ENCODE data around the gene KCNT2.

Gene KCNT2

DNA sequence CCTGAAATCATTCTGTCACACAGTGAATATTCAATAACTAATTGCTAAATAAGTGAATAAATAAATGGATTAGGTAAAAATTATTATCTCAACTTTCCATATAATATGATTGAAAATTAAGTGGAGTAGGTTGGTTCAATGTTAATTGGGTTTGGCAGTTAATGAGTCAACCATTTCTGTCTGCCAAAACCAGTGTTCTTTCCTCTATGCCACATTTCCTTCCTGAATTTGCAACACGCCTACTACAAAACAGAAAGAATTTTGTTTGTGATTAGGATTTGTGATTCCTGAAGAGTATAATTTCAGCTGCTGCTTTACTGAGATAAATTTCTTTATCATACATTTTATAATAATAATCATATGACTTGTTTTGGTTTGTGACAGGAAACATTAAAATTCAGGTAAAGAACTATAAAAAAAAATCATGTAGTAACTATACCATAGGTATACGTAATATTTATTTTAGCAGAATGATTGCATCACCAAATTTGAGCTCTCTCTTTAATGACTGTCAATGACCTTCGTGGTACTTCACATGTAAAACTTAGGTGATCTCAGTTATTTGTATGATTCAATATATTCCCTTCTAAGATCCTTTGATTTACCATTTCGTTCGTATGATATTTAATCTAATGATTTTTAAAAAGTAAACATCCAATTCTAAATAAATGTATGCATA lies 241.3 kb downstream of the KCNT2 start:
- TF ChIP-seq, protein P1, sequence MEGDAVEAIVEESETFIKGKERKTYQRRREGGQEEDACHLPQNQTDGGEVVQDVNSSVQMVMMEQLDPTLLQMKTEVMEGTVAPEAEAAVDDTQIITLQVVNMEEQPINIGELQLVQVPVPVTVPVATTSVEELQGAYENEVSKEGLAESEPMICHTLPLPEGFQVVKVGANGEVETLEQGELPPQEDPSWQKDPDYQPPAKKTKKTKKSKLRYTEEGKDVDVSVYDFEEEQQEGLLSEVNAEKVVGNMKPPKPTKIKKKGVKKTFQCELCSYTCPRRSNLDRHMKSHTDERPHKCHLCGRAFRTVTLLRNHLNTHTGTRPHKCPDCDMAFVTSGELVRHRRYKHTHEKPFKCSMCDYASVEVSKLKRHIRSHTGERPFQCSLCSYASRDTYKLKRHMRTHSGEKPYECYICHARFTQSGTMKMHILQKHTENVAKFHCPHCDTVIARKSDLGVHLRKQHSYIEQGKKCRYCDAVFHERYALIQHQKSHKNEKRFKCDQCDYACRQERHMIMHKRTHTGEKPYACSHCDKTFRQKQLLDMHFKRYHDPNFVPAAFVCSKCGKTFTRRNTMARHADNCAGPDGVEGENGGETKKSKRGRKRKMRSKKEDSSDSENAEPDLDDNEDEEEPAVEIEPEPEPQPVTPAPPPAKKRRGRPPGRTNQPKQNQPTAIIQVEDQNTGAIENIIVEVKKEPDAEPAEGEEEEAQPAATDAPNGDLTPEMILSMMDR (IDR thresholded peaks at IDR 0.05; ENCODE audit: extremely low read depth, insufficient read depth, missing control alignments) = no peak
- DNase-seq (ENCODE audit: low spot score) = no peak
- in situ Hi-C loops (cut with MboI; ENCODE audit: low pct_unique_long_range_greater_than_20kb, low sequenced_read_pairs, unreplicated experiment) = no loop called here

DNA sequence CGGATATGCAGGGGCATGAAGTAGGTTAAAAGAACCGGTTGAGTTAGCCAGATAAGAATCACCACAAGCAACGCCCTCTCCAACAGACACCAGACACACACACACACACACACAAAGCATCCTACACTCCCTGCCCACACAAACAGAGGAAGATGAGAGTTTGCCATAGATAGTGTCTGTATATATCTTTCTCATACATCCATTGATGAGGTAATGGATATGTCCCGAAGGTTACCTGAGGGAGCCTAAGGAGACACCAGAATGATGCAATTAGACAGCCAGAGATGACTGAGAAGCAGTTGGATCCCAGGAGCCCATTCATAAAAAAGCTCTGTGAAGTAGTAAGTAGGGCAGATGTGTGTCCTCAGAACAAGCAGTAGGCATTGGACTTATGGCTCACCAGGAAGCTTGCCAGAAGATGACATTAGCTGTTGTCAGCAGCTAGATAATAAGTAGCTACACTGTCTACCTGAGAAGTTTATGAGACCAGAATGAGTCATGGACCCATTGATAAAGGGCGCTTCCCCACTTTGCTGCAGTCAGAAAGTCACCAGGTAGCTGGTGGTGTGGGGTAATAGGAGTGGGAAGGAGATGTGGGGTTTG lies 247.0 kb downstream of the KCNT2 start:
- no peak for DNase-seq (ENCODE audit: low spot score)
- in situ Hi-C loops (cut with MboI; ENCODE audit: low pct_unique_long_range_greater_than_20kb, low sequenced_read_pairs, unreplicated experiment) = no loop called here
- TF ChIP-seq, protein P1 (IDR thresholded peaks at IDR 0.05; ENCODE audit: extremely low read depth, insufficient read depth, missing control alignments) = no peak

DNA sequence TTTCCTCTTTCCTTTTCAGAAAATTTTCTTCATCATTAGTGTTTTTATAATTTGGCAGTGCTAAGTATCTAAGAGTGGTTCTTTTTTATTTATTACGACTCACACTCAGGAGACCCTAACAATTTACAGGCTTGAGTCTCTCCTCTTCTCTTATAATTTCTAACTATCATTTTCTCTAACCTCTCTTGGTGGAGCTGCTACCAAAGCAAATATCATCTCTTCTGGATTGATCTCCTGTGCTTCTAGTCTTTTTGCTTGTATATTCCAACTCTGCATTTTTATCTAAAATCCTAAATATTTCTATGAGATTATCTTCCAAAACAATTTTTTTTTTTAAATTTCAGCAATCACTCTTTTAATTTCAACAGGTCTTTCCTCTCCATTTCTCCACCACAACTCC lies 250.3 kb downstream of the KCNT2 start:
- TF ChIP-seq, protein P1 (IDR thresholded peaks at IDR 0.05; ENCODE audit: extremely low read depth, insufficient read depth, missing control alignments) = no peak
- DNase-seq (ENCODE audit: low spot score) = no peak
- in situ Hi-C loops (cut with MboI; ENCODE audit: low pct_unique_long_range_greater_than_20kb, low sequenced_read_pairs, unreplicated experiment) = no loop called here

DNA sequence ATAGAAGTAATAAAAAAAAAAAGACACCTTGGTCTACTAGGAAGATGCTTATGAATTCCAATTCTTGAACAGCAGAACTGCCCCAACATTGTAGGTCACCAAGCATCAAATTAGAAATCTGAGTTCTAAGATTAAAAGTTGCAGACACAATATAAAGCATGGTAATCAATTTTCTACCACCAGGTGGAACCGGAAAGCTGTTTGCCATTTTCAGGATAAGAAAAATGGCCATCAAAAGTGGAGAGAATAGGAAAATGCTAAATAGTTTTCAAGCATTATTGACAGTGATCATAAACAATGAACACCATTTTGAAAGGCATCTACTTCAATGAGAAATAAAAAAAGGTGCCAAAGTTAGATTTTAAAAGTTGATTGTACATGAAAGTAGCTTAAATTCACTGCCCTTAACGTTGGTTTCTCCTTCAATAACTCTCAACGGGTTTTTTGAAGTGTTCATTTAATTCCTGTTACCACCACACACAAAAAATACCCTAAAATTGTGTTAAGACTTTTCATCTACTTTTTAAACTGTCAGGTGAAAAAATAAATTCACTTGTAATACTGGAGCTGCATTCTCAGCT lies 252.9 kb downstream of the KCNT2 start:
- TF ChIP-seq, protein P1 (IDR thresholded peaks at IDR 0.05; ENCODE audit: extremely low read depth, insufficient read depth, missing control alignments) = no peak
- in situ Hi-C loops (cut with MboI; ENCODE audit: low pct_unique_long_range_greater_than_20kb, low sequenced_read_pairs, unreplicated experiment) = no loop called here
- no peak for DNase-seq (ENCODE audit: low spot score)

DNA sequence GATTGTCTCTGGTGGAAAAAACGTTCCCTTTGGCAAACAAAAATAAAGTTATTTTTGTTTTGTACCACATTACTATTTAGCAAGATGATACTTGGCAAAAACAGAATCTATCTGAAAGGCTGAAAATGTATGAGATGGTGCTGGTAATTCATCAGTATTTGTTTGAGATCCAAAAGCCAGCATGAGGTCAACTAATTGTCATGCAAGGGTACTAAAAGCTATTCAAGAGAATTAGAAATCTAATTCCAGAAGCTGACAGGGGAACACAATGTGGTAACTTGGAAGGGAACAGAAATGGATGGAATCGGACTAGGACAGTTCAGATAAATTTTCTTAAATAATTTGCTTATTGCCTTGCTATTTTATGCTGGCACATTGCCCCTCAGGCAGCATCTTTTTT lies 263.8 kb downstream of the KCNT2 start:
- no peak for DNase-seq (ENCODE audit: low spot score)
- in situ Hi-C loops (cut with MboI; ENCODE audit: low pct_unique_long_range_greater_than_20kb, low sequenced_read_pairs, unreplicated experiment) = loop anchor here (25.0 kb wide), 1 partner anchor 318 kb away; the partner anchor contains the start of gene CFH
- TF ChIP-seq, protein P1 (IDR thresholded peaks at IDR 0.05; ENCODE audit: extremely low read depth, insufficient read depth, missing control alignments) = no peak

DNA sequence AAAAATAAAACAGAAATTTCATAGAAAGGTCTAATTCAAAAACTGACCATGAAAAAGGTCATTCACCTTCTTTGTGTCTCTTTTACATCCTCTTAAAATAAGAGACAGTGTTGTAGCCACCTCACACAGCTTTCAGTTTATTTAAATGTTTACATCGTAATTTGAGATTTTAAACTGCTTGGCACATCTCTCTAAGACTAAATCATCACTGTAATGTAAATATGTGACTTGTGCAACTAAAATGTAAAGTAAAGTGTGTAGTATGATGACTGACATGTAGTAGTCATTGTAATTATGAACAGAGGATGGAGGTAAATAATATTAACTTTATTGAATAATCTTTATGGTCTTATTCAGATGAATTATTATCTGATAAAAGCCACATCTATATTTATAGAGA lies 283.9 kb downstream of the KCNT2 start:
- in situ Hi-C loops (cut with MboI; ENCODE audit: low pct_unique_long_range_greater_than_20kb, low sequenced_read_pairs, unreplicated experiment) = no loop called here
- no peak for DNase-seq (ENCODE audit: low spot score)
- TF ChIP-seq, protein P1 (IDR thresholded peaks at IDR 0.05; ENCODE audit: extremely low read depth, insufficient read depth, missing control alignments) = no peak
